Measurements from ENCODE around the gene PAQR4.

PAQR4 gene

GRCh38 chr16:2977440-2977839, 8.3 kb downstream of the PAQR4 start:
- in situ Hi-C loops (cut with MboI; ENCODE audit: low sequenced_read_pairs) = no loop called here

GRCh38 chr16:2979669-2980226, 10.6 kb downstream of the PAQR4 start:
- in situ Hi-C loops (cut with MboI; ENCODE audit: low sequenced_read_pairs) = no loop called here

GRCh38 chr16:2980227-2981176, 11.4 kb downstream of the PAQR4 start, which contains the start of gene PKMYT1:
TSS of gene PKMYT1 (minus strand) at chr16:2980446. CDS start at chr16:2979657, 789 bp downstream.
- in situ Hi-C loops (cut with MboI; ENCODE audit: low sequenced_read_pairs) = no loop called here

GRCh38 chr16:2981177-2981898, 12.2 kb downstream of the PAQR4 start:
- in situ Hi-C loops (cut with MboI; ENCODE audit: low sequenced_read_pairs) = no loop called here

- in situ Hi-C loops (cut with MboI; ENCODE audit: low sequenced_read_pairs) = no loop called here
These were observed 12.7 kb downstream of the PAQR4 start for GRCh38 chr16:2981899-2982250.

GRCh38 chr16:2982402-2982801, 13.3 kb downstream of the PAQR4 start:
- in situ Hi-C loops (cut with MboI; ENCODE audit: low sequenced_read_pairs) = no loop called here

- in situ Hi-C loops (cut with MboI; ENCODE audit: low sequenced_read_pairs) = no loop called here
These were observed 14.6 kb downstream of the PAQR4 start for GRCh38 chr16:2983706-2984136.

GRCh38 chr16:2985462-2985861, 16.3 kb downstream of the PAQR4 start:
- in situ Hi-C loops (cut with MboI; ENCODE audit: low sequenced_read_pairs) = no loop called here

- in situ Hi-C loops (cut with MboI; ENCODE audit: low sequenced_read_pairs) = no loop called here
These were observed 16.8 kb downstream of the PAQR4 start for GRCh38 chr16:2985893-2986355.

GRCh38 chr16:2986623-2987188, 17.6 kb downstream of the PAQR4 start:
- in situ Hi-C loops (cut with MboI; ENCODE audit: low sequenced_read_pairs) = no loop called here

GRCh38 chr16:2987286-2987685, 18.1 kb downstream of the PAQR4 start:
- in situ Hi-C loops (cut with MboI; ENCODE audit: low sequenced_read_pairs) = no loop called here

- in situ Hi-C loops (cut with MboI; ENCODE audit: low sequenced_read_pairs) = no loop called here
These were observed 18.7 kb downstream of the PAQR4 start for GRCh38 chr16:2987833-2988232.

- in situ Hi-C loops (cut with MboI; ENCODE audit: low sequenced_read_pairs) = no loop called here
These were observed 19.5 kb downstream of the PAQR4 start for GRCh38 chr16:2988590-2989099.

- in situ Hi-C loops (cut with MboI; ENCODE audit: low sequenced_read_pairs) = no loop called here
These were observed 21.7 kb downstream of the PAQR4 start for GRCh38 chr16:2990891-2991290.

GRCh38 chr16:2991566-2992261, 22.6 kb downstream of the PAQR4 start:
- in situ Hi-C loops (cut with MboI; ENCODE audit: low sequenced_read_pairs) = no loop called here

- in situ Hi-C loops (cut with MboI; ENCODE audit: low sequenced_read_pairs) = no loop called here
These were observed 23.4 kb downstream of the PAQR4 start for GRCh38 chr16:2992383-2993081.

- in situ Hi-C loops (cut with MboI; ENCODE audit: low sequenced_read_pairs) = no loop called here
These were observed 27.1 kb downstream of the PAQR4 start for GRCh38 chr16:2996298-2996697.

GRCh38 chr16:2999929-3000328, 30.8 kb downstream of the PAQR4 start:
- in situ Hi-C loops (cut with MboI; ENCODE audit: low sequenced_read_pairs) = no loop called here

- in situ Hi-C loops (cut with MboI; ENCODE audit: low sequenced_read_pairs) = no loop called here
These were observed 31.4 kb downstream of the PAQR4 start for GRCh38 chr16:3000540-3000939.

- in situ Hi-C loops (cut with MboI; ENCODE audit: low sequenced_read_pairs) = no loop called here
These were observed 32.2 kb downstream of the PAQR4 start for GRCh38 chr16:3001316-3001715.

Data from HL-60/S4 treated with phorbol 12-myristate 13-acetate at 8.2 ng/mL for 4 days and 3 days (cell line).